ENCODE measurements around the gene PIK3IP1.

PIK3IP1 gene

GRCh38 chr22:31308181-31308580 lies 15.9 kb upstream of the PIK3IP1 start:
- no peak for DNase-seq (ENCODE audit: low read depth)
- no peak for TF ChIP-seq CTCF (IDR thresholded peaks at IDR 0.05; ENCODE audit: low read length, missing control alignments)
- H3K4me3 ChIP-seq (replicated peaks; ENCODE audit: low read depth, low read length): no peak overlapping the region

GRCh38 chr22:31305194-31305593 lies 12.9 kb upstream of the PIK3IP1 start:
- no peak for DNase-seq (ENCODE audit: low read depth)
- no peak overlapping the region for H3K4me3 ChIP-seq (replicated peaks; ENCODE audit: low read depth, low read length)
- no peak for TF ChIP-seq CTCF (IDR thresholded peaks at IDR 0.05; ENCODE audit: low read length, missing control alignments)

GRCh38 chr22:31302537-31302936 lies 10.2 kb upstream of the PIK3IP1 start:
- no peak for DNase-seq (ENCODE audit: low read depth)
- no peak overlapping the region for H3K4me3 ChIP-seq (replicated peaks; ENCODE audit: low read depth, low read length)
- no peak for TF ChIP-seq CTCF (IDR thresholded peaks at IDR 0.05; ENCODE audit: low read length, missing control alignments)

- H3K4me3 ChIP-seq (replicated peaks; ENCODE audit: low read depth, low read length): no peak overlapping the region
- DNase-seq (ENCODE audit: low read depth): no peak
- no peak for TF ChIP-seq CTCF (IDR thresholded peaks at IDR 0.05; ENCODE audit: low read length, missing control alignments)
Measured at GRCh38 chr22:31302006-31302405, 9.7 kb upstream of the PIK3IP1 start.

GRCh38 chr22:31300896-31301295 lies 8.6 kb upstream of the PIK3IP1 start:
- no peak overlapping the region for H3K4me3 ChIP-seq (replicated peaks; ENCODE audit: low read depth, low read length)
- TF ChIP-seq CTCF (IDR thresholded peaks at IDR 0.05; ENCODE audit: low read length, missing control alignments): no peak
- DNase-seq (ENCODE audit: low read depth): no peak

- no peak overlapping the region for H3K4me3 ChIP-seq (replicated peaks; ENCODE audit: low read depth, low read length)
- no peak for TF ChIP-seq CTCF (IDR thresholded peaks at IDR 0.05; ENCODE audit: low read length, missing control alignments)
- DNase-seq (ENCODE audit: low read depth): peak; percentile 73
Measured at GRCh38 chr22:31295831-31296657, 3.8 kb upstream of the PIK3IP1 start.

- no peak overlapping the region for H3K4me3 ChIP-seq (replicated peaks; ENCODE audit: low read depth, low read length)
- no peak for DNase-seq (ENCODE audit: low read depth)
- TF ChIP-seq CTCF (IDR thresholded peaks at IDR 0.05; ENCODE audit: low read length, missing control alignments): no peak
Measured at GRCh38 chr22:31295360-31295759, 3.1 kb upstream of the PIK3IP1 start.
